ENCODE measurements around the gene CAMSAP3. TPM values are rescaled to one million over a fixed set of nuclear protein-coding genes. Genes with fewer than 3 reads are reported as not detected.

Gene CAMSAP3
- total RNA-seq, 1 donor from 2014 or later, result 115 TPM

DNA sequence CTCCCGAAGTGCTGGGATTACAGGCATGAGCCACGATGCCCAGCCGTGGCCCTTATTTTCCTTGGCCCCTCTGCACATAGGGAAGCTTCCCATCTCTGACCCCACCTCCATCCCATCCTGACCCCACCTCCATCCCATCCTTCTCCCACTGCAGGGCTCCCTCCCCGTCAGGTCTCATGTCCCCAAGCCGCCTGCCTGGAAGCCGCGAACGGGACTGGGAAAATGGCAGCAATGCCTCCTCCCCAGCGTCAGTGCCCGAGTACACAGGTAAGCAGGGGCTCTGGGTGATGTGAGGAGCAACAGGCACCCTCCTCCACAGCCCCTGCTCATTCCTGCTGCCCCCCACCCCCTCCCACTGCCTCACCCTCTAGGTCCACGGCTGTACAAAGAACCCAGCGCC, 21.5 kb downstream of the CAMSAP3 start:
- no peak for DNase-seq (ENCODE audit: low spot score, unreplicated experiment)
- no peaks in the 10 kb centered on the region for H3K9me3 Mint-ChIP-seq (ENCODE audit: low read depth)
- no peak overlapping the region for H3K4me3 Mint-ChIP-seq (ENCODE audit: low read depth)
- no peaks in the 10 kb centered on the region for H3K4me1 Mint-ChIP-seq (ENCODE audit: low read depth)
- TF ChIP-seq, protein P1, sequence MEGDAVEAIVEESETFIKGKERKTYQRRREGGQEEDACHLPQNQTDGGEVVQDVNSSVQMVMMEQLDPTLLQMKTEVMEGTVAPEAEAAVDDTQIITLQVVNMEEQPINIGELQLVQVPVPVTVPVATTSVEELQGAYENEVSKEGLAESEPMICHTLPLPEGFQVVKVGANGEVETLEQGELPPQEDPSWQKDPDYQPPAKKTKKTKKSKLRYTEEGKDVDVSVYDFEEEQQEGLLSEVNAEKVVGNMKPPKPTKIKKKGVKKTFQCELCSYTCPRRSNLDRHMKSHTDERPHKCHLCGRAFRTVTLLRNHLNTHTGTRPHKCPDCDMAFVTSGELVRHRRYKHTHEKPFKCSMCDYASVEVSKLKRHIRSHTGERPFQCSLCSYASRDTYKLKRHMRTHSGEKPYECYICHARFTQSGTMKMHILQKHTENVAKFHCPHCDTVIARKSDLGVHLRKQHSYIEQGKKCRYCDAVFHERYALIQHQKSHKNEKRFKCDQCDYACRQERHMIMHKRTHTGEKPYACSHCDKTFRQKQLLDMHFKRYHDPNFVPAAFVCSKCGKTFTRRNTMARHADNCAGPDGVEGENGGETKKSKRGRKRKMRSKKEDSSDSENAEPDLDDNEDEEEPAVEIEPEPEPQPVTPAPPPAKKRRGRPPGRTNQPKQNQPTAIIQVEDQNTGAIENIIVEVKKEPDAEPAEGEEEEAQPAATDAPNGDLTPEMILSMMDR (IDR thresholded peaks at IDR 0.05; ENCODE audit: unreplicated experiment), result no peak
- H3K27me3 Mint-ChIP-seq, result no peaks in the 10 kb centered on the region
- no peak overlapping the region for H3K27ac Mint-ChIP-seq
- peaks cover 15% of the 10 kb centered on the region for H3K36me3 Mint-ChIP-seq (ENCODE audit: insufficient read depth)

DNA sequence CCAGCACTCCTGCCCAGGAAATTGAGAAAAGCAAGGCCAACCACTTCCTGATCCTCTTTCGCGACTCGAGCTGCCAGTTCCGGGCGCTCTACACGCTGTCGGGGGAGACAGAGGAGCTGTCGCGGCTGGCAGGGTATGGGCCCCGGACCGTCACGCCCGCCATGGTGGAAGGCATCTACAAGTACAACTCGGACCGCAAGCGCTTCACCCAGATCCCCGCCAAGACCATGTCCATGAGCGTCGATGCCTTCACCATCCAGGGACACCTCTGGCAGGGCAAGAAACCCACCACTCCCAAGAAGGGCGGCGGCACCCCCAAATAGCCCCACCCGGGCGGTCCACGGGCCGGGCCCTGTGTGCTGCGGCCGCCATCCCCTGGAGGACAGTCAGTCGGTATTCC, 22.1 kb downstream of the CAMSAP3 start:
- TF ChIP-seq, protein P1 (IDR thresholded peaks at IDR 0.05; ENCODE audit: unreplicated experiment), result no peak
- Mint-ChIP-seq H3K27ac (peak overlapping the region; percentile 67), H3K9me3 (ENCODE audit: low read depth) (no peaks in the 10 kb centered on the region), H3K4me3 (ENCODE audit: low read depth) (no peak overlapping the region), H3K27me3 (no peaks in the 10 kb centered on the region), H3K36me3 (ENCODE audit: insufficient read depth) (peaks cover 15% of the 10 kb centered on the region), H3K4me1 (ENCODE audit: low read depth) (no peaks in the 10 kb centered on the region)
- DNase-seq (ENCODE audit: low spot score, unreplicated experiment), result no peak

GRCh38 chr19:7618348-7618747, 22.7 kb downstream of the CAMSAP3 start:
- Mint-ChIP-seq H3K36me3 (ENCODE audit: insufficient read depth) (peaks cover 20% of the 10 kb centered on the region), H3K4me1 (ENCODE audit: low read depth) (no peaks in the 10 kb centered on the region), H3K27me3 (no peaks in the 10 kb centered on the region), H3K27ac (peak overlapping the region; percentile 83), H3K4me3 (ENCODE audit: low read depth) (no peak overlapping the region), H3K9me3 (ENCODE audit: low read depth) (no peaks in the 10 kb centered on the region)
- DNase-seq (ENCODE audit: low spot score, unreplicated experiment), result no peak
- TF ChIP-seq, protein P1 (IDR thresholded peaks at IDR 0.05; ENCODE audit: unreplicated experiment), result no peak

GRCh38 chr19:7618771-7619510, 23.3 kb downstream of the CAMSAP3 start:
- no peaks in the 10 kb centered on the region for H3K27me3 Mint-ChIP-seq
- H3K4me1 Mint-ChIP-seq (ENCODE audit: low read depth), result no peaks in the 10 kb centered on the region
- no peaks in the 10 kb centered on the region for H3K9me3 Mint-ChIP-seq (ENCODE audit: low read depth)
- peak overlapping the region; percentile 83 for H3K27ac Mint-ChIP-seq
- no peak overlapping the region for H3K4me3 Mint-ChIP-seq (ENCODE audit: low read depth)
- TF ChIP-seq, protein P1 (IDR thresholded peaks at IDR 0.05; ENCODE audit: unreplicated experiment), result no peak
- peaks cover 20% of the 10 kb centered on the region for H3K36me3 Mint-ChIP-seq (ENCODE audit: insufficient read depth)
- no peak for DNase-seq (ENCODE audit: low spot score, unreplicated experiment)

- H3K27me3 Mint-ChIP-seq, result no peaks in the 10 kb centered on the region
Measured at GRCh38 chr19:7619671-7620441, 24.2 kb downstream of the CAMSAP3 start.

More at GRCh38 chr19:7619671-7620441, 24.2 kb downstream of the CAMSAP3 start:
- Mint-ChIP-seq H3K4me1 (ENCODE audit: low read depth) (no peaks in the 10 kb centered on the region), H3K9me3 (ENCODE audit: low read depth) (no peaks in the 10 kb centered on the region), H3K36me3 (ENCODE audit: insufficient read depth) (peaks cover 17% of the 10 kb centered on the region), H3K4me3 (ENCODE audit: low read depth) (no peak overlapping the region), H3K27ac (no peak overlapping the region)
- DNase-seq (ENCODE audit: low spot score, unreplicated experiment), result no peak
- TF ChIP-seq, protein P1 (IDR thresholded peaks at IDR 0.05; ENCODE audit: unreplicated experiment), result no peak

Data from progenitor cell of endocrine pancreas (in vitro differentiated cells).